ENCODE measurements around the gene CDH12.
"Not testable (repeated sequence)": the region's sequence is repeated elsewhere in the genome, so short reads cannot be mapped to it uniquely, and the experiment has no call there.

CDH12 gene

DNA sequence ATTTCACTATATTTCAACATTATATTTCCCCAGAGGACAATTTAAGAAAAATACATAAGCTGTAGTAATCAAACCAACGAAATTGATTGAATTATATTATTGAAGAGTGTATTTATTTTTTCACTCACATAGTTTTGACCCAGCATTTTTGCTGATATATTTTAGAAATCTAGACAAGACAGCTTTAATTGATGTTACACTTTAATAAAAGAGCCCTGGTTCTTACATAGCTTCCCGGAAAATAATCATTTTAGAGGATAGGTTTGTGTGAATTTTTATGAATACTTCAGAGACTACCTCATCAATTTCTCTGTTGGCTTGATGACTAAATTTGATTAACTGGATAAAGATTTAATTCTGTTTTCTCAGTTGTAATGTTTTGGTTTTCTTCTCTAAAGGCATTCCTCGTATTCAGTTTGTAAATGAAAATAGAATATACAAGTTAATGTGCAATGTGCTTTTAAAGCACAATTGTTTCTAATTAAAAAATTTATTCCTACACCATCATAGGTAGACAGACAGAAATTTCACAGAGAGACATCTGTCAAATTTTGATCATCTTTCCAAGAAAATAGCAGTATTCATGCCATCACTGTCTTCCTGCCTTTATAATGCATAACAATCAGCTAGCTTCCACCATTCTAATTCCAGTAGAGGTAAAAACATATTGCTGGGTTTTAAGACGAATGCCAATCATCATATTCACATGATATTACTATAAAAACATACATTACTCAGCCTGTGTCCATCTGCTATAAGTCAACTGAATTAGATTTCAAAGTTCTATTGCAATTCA is 441.4 kb downstream of the CDH12 start:
- no peak for DNase-seq

DNA sequence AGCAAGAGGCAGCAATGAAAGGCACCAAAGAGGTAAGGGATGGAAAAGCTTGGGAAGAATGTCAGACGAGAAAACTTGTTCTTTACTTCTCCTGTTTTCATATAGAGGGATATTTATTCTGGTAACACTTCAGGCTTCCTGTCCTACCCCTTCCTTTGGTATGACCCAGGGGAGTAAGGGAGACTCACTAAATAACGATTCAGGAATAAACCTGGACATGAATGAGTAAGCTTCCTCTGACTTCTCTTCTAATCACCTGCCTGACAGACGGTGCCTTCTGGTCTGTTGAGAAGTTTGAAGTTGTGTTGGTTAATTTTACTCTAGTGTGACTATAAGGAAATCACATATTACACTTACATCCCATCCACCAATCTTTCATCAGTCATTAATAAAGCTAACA is 461.2 kb downstream of the CDH12 start:
- no peak for DNase-seq

DNA sequence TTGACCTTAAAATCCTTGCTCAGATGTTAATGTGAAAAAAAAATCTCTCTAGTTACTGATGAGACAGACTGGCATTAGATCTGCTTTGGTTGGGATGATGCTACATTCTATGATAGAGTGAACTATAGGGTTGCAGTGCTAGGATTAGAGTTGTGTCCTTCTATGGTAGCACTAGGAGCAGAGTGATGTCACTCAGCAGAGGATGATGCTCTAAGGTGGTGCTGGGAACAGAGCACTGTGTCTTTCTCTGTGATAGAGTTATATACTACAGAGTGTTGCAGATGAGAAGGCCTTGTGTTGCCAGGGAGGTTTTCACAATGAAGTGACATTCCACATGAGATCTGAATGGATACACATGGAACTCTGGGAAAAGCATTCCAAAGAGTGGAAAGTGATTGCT is 462.3 kb downstream of the CDH12 start:
- DNase-seq, result no peak

DNA sequence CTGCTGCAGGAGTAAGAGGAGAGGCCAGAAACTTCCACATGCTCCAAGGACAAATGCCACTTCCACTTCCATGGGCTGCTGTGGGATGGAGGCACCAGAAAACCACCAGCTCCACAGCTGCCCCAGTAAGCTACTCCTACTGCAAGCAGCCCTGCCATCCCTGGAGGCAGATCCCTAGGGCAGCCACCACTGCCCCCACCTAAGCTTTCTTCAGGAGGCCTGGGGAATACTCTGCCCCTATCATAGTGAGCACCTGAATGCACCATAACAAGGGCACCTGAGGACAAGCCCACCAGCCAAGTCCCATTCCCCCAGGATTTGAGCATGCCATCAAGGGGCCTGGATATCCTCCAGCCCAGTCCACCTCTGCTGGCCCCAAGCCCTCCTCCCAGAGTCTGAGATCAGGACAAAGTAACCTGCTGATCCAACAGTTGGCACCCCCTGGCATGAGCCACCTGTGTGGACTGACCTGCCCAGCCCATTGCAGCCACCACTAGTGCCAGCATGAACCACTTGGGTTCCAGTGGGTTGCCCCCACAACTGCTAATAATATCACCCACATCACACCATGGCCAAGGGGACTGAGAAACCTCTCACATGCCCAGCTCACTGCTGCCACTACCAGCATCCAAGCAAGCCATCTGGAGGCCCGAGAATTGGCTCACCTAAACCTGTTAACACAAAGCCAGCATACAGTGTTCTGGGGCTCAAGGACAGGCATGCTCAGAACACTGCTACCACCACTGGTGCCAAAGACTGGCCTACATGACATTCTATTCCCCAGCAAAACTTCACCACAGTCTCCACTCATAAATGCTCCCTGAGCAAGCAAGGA is 480.1 kb downstream of the CDH12 start:
- DNase-seq, result no peak

DNA sequence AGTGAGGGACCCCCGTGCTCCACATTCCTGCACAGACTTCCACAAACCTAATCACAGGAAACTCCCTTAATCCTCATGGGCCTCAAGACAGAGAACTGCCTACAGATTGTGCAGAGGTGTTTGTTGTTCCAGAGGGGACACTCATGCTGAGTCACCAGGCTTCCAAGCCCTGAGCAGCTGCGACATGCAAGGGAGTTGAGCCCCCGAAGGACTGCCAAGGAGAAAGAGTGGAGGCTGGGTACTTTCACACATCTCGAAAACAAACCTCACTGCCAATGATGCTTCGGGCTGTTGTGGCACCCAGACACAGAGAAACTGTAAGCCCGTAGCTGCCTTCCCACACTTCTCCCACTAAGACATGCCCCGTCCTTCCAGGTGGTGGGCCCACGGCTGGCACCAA is 480.8 kb downstream of the CDH12 start:
- DNase-seq, result no peak

DNA sequence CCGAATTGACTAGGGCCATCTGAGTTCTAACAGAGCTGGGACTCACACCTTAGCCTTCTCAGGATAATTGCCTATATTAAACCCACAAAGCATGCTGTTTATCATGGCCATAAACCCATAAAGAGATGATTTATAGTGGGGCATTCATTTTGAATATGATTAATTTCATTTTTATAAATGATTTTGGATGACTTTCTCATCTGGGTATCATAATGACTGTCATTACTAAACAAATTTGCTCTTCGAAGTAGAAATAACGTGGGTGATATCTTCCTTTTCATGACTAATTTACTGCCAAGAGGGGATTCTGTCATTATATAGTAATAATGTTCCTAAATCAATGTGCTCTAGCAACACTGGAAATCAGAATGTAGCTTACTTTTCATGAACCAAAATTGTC is 498.2 kb downstream of the CDH12 start:
- no peak for DNase-seq

- no peak for DNase-seq
These were observed 500.7 kb downstream of the CDH12 start for GRCh38 chr5:22352493-22352892.

GRCh38 chr5:22351178-22351577 is 502.0 kb downstream of the CDH12 start:
- DNase-seq, result no peak

GRCh38 chr5:22348027-22348426 is 505.1 kb downstream of the CDH12 start:
- DNase-seq, result no peak

- no peak for DNase-seq
These were observed 509.1 kb downstream of the CDH12 start for GRCh38 chr5:22344000-22344399.

DNA sequence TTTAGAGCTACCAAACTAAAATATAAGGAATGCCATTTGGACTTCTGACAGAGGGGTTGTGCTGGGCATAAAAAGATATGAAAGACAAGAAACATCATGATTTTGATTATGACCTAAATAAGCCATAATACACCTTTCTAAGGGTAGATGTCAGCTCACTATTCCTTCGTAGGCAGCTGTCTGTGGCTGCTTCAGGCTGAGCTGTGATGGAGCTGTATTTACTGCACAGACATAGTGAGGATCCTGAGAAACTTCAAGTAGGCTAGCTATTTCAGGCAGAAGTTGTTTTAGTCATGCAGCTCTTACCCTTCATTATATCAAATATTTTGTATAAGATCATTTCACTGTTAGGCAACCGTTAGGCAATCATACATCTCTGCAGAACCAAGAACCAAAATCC is 511.7 kb downstream of the CDH12 start:
- no peak for DNase-seq

- DNase-seq, result not testable (repeated sequence)
These were observed 520.2 kb downstream of the CDH12 start for GRCh38 chr5:22332949-22333348.

DNA sequence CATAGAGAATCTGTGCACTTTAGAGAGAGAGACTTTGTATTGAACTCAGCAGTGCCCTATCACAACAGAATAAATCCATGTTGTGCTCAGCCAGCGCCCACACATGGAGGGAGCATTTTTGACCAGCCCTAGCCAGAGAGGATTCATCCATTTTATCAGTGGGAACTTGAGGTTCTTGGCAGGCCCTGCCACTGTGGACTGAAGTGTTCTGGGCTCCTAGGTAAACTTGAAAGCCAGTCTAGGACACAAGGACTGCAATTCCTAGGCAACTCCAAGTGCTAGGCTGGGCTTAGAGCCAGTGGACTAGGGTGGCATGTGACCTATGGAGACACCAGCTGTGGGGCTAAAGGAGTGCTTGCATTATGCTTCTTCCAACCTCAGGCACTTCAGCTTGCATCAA is 523.5 kb downstream of the CDH12 start:
- no peak for DNase-seq

- no peak for DNase-seq
These were observed 533.3 kb downstream of the CDH12 start for GRCh38 chr5:22319798-22320197.

- DNase-seq, result no peak
These were observed 536.9 kb downstream of the CDH12 start for GRCh38 chr5:22316294-22316693.

DNA sequence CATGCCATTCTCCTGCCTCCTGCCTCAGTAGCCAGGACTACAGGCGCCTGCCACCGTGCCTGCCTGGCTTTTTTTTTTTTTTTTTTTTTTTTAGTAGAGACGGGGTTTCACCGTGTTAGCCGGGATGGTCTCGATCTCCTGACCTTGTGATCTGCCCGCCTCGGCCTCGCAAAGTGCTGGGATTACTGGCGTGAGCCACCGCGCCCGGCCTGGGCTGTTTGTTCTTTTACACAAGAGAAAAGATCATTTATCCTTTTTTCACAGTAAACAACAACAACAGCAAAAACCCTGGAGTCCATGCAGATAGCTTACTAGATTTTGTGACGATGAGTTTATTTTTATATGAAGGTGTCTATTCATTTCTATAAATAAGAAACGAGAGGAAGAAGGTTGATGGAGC is 538.1 kb downstream of the CDH12 start:
- not testable (repeated sequence) for DNase-seq

- DNase-seq, result no peak
These were observed 538.6 kb downstream of the CDH12 start for GRCh38 chr5:22314548-22314947.

DNA sequence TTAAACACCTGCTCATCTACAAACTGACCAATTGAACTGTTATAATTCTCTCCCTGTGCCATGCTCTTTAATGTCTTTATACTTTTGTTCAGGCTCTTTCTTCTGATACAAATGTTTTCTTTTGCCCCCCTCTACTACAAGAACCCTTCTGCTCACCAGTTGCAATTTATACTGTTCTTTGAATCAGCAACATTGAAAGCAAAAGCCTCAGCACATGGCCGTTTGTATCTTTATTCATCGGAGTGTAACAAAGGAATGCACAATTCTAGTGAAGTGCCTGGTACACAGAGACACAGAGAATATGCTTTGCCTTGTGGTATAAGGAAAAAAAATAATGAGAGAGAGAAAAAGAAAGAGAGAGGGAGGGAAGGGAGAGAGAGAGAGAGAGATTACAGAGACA is 547.1 kb downstream of the CDH12 start:
- DNase-seq, result no peak

DNA sequence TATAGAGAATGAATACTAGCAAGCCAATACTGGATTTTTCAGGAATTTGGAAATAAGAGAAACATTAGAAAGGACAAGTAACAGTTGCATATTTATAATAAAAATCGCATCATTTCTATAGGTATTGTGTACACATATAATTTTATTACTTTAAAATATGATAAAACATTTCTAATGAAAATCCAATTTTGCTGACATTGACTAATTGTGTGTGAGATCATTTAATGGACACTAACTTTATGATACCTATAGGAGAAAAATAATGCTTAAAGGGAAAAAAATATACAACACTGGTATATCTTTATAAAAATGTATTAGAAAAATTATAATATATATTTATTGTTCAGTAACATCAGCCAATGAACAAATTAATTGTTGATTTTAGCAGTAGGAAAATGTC is 557.3 kb downstream of the CDH12 start:
- DNase-seq, result no peak

GRCh38 chr5:22293147-22293546 is 560.0 kb downstream of the CDH12 start:
- DNase-seq, result no peak

GRCh38 chr5:22278164-22278563 is 575.0 kb downstream of the CDH12 start:
- DNase-seq, result no peak

DNA sequence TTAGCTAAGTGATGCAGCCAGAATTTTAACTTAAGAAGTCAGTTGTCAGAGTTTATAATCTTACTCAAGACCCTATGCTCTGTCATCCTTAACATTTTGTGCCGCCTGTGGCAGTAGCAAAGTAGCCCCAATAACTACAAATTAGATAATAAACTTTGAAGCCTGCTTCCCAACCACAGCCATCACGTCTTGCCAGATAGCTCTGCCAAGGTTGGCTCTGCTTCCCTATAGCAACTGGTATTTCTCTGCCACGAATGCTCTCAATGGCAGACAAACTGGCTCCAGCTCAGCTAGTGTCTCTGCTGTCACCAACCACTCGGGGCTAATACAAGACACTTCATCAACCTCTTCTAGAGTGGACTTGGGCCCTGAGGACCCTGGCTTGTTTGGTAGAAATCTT is 576.1 kb downstream of the CDH12 start:
- no peak for DNase-seq

GRCh38 chr5:22265855-22266254 is 587.3 kb downstream of the CDH12 start:
- DNase-seq, result not testable (repeated sequence)

DNA sequence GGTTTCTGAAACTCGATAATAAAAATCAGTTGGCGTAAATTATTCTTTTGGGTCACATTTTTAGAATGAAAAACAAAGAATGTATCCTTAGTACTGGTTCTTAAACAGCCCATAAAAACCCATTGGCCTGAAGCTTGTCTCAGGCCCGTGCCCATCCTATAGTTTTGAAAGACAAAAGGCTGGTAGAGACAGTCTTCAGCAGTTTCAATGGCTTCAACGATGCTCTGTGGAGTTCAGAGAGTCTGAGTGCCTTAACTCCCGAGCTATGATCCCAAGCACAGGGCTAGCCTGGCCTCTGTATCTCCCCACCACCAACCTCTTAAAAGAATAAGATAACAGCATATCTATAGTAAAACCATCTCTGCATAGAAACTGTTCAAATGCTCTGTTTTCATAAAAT is 595.0 kb downstream of the CDH12 start:
- no peak for DNase-seq

All from CD4-positive, alpha-beta T cell treated with Interferon gamma for 1 hour (primary cell).